HEK293T (cell line): ENCODE results near the gene IFIT1B.
"Not testable (repeated sequence)": the region's sequence is repeated elsewhere in the genome, so short reads cannot be mapped to it uniquely, and the experiment has no call there.

ENCODE experiments used
- CTCF ChIA-PET: fragments of 350-600 bp; formaldehyde crosslinking; extraction: SDS; loops from one replicate; lab custom pipeline; 2021; ENCODE audit warnings: antibody characterized with exemption, inconsistent platforms; lab: Yijun Ruan, JAX
- POLR2A ChIA-PET: fragments of 350-600 bp; formaldehyde crosslinking; extraction: SDS; loops from one replicate; lab custom pipeline; 2020; ENCODE audit warnings: antibody characterized with exemption, inconsistent platforms; lab: Yijun Ruan, JAX
- DNase-seq: peaks from one replicate; pipeline ENCODE4 v3.0.0; 2012; ENCODE audit warnings: mixed read lengths; ENCODE audit errors: extremely low spot score
- ARNT ChIP-seq: fragments of 450-650 bp; IDR thresholded peaks from 2 replicates; pipeline ENCODE4 v1.6.1; 2017; ENCODE audit warnings: mild to moderate bottlenecking
- CTBP1 ChIP-seq: fragments of 450-650 bp; IDR thresholded peaks from 2 replicates; pipeline ENCODE4 v1.6.1; 2016; ENCODE audit warnings: borderline replicate concordance
- ELF4 ChIP-seq: fragments of 450-650 bp; IDR thresholded peaks from 2 replicates; pipeline ENCODE4 v1.6.1; 2017; ENCODE audit warnings: antibody characterized with exemption
- FOXA1 ChIP-seq: fragments of 450-650 bp; IDR thresholded peaks from 2 replicates; pipeline ENCODE4 v1.6.1; 2016; ENCODE audit warnings: mild to moderate bottlenecking
- FOXK2 ChIP-seq: fragments of 450-650 bp; IDR thresholded peaks from 2 replicates; pipeline ENCODE4 v1.6.1; 2016; ENCODE audit warnings: mild to moderate bottlenecking
- FOXM1 ChIP-seq: fragments of 450-650 bp; IDR thresholded peaks from 2 replicates; pipeline ENCODE4 v1.6.1; 2017; ENCODE audit warnings: mild to moderate bottlenecking, borderline replicate concordance
- HDGF ChIP-seq: fragments of 450-650 bp; IDR thresholded peaks from 2 replicates; pipeline ENCODE4 v1.6.1; 2017; ENCODE audit warnings: antibody characterized with exemption, borderline replicate concordance
- L3MBTL2 ChIP-seq: fragments of 450-650 bp; conservative IDR thresholded peaks from 2 replicates; pipeline ENCODE4 v1.6.1; 2016; ENCODE audit warnings: mild to moderate bottlenecking
- LEF1 ChIP-seq: fragments of 450-650 bp; IDR thresholded peaks from 2 replicates; pipeline ENCODE4 v1.6.1; 2017; ENCODE audit warnings: mild to moderate bottlenecking, borderline replicate concordance
- SP1 ChIP-seq: fragments of 450-650 bp; IDR thresholded peaks from 2 replicates; pipeline ENCODE4 v1.6.1; 2017
- SUZ12 ChIP-seq: fragments of 450-650 bp; IDR thresholded peaks from 2 replicates; pipeline ENCODE4 v1.6.1; 2016; ENCODE audit warnings: mild to moderate bottlenecking
- TARDBP ChIP-seq: fragments of 450-650 bp; IDR thresholded peaks from 2 replicates; pipeline ENCODE4 v1.6.1; 2016

IFIT1B gene

GRCh38 chr10:89398003-89398749 is 20.3 kb downstream of the IFIT1B start:
- DNase-seq: no peak
- ChIA-PET CTCF (no interaction called here), POLR2A (no interaction called here)
- TF ChIP-seq ARNT: no peak
- TF ChIP-seq CTBP1: no peak
- no peak for TF ChIP-seq FOXM1
- TF ChIP-seq FOXK2: no peak
- TF ChIP-seq FOXA1: no peak
- TF ChIP-seq HDGF: no peak
- TF ChIP-seq SUZ12: no peak
- no peak for TF ChIP-seq ELF4

- DNase-seq: no peak
- TF ChIP-seq ARNT (no peak), FOXA1 (no peak), SUZ12 (no peak), SP1 (no peak), FOXK2 (no peak), LEF1 (no peak)
- POLR2A ChIA-PET: no interaction called here
- CTCF ChIA-PET: no interaction called here
These were observed 22.1 kb downstream of the IFIT1B start for GRCh38 chr10:89399956-89400355.

DNA sequence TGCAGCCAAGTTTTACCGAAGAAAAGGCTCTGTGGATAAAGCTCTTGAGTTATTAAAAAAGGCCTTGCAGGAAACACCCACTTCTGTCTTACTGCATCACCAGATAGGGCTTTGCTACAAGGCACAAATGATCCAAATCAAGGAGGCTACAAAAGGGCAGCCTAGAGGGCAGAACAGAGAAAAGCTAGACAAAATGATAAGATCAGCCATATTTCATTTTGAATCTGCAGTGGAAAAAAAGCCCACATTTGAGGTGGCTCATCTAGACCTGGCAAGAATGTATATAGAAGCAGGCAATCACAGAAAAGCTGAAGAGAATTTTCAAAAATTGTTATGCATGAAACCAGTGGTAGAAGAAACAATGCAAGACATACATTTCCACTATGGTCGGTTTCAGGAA is 25.2 kb downstream of the IFIT1B start:
- no peak for TF ChIP-seq ARNT
- CTCF ChIA-PET: no interaction called here
- no peak for DNase-seq
- POLR2A ChIA-PET: interaction anchor here (2.0 kb wide), 1 partner anchor 11 kb away, joined by 6 read pairs; the partner anchor contains the start of gene IFIT5

GRCh38 chr10:89404104-89405047 is 26.5 kb downstream of the IFIT1B start:
- ChIA-PET CTCF (interaction anchor here (0.6 to 0.7 kb wide), 4 partner anchors 8 to 1923 kb away, joined by 4 to 8 read pairs (median 6); no protein-coding TSS in a partner anchor), POLR2A (no interaction called here)
- no peak for DNase-seq
- TF ChIP-seq ARNT: no peak
- TF ChIP-seq FOXK2: no peak
- TF ChIP-seq SP1: no peak
- no peak for TF ChIP-seq ELF4
- TF ChIP-seq TARDBP: no peak
- no peak for TF ChIP-seq L3MBTL2
- no peak for TF ChIP-seq SUZ12
- TF ChIP-seq FOXM1: no peak
- no peak for TF ChIP-seq HDGF
- TF ChIP-seq FOXA1: no peak

DNA sequence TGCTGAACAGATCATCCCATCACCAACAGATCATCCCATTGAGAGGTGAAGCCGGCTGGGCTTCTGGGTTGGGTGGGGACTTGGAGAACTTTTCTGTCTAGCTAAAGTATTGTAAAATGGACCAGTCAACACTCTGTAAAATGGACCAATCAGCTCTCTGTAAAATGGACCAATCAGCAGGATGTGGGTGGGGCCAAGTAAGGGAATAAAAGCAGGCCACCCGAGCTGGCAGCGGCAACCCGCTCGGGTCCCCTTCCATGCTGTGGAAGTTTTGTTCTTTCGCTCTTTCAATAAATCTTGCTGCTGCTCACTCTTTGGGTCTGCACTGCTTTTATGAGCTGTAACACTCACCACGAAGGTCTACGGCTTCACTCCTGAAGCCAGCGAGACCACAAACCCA is 28.3 kb downstream of the IFIT1B start:
- CTCF ChIA-PET, POLR2A ChIA-PET, DNase-seq: not testable (repeated sequence)

DNA sequence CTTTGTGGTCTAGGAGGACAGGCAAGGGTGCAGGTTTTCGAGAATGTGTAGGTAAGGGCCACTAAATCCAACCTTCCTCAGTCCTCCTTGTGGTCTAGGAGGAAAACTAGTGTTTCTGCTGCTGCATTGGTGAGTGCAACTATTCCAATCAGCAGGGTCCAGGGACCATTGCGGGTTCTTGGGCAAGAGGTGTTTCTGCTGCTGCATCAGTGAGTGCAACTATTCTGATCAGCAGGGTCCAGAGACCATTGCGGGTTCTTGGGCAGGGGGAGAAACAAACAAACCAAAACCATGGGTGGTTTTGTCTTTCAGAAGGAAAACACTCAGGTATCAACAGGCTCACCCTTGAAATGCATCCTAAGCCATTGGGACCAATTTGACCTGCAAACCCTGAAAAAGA is 29.9 kb downstream of the IFIT1B start:
- CTCF ChIA-PET, DNase-seq, POLR2A ChIA-PET: not testable (repeated sequence)

DNA sequence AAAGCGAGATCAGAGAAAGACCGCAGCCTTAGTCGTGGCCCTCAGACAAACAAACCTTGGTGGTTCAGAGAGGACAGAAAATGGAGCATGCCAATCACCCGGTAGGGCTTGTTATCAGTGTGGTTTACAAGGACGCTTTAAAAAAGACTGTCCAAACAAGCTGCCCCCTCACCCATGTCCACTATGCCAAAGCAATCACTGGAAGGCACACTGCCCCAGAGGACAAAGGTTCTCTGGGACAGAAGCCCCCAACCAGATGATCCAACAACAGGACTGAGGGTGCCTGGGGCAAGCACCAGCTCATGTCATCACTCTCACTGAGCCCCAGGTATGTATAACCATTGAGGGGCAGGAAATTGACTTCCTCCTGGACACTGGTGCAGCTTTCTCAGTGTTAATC is 31.4 kb downstream of the IFIT1B start:
- POLR2A ChIA-PET, DNase-seq, CTCF ChIA-PET: not testable (repeated sequence)

- DNase-seq, CTCF ChIA-PET, POLR2A ChIA-PET: not testable (repeated sequence)
These were observed 32.7 kb downstream of the IFIT1B start for GRCh38 chr10:89410551-89410950.

DNA sequence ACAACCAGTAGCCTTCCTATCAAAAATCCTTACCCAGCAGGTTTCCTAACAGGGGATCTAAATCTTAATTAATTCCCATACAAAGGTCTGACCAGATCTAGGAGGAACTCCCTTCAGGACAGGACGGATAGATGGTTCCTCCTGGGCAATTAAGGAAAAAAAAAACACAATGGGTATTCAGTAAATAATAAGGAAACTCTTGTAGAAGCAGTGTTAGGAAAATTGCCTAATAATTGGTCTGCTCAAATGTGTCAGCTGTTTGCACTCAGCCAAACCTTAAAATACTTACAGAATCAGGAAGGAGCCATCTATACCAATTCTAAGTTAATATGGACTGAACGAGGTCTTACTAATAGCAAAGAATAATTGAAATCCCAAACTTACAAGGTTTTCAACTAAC is 33.3 kb downstream of the IFIT1B start:
- POLR2A ChIA-PET, CTCF ChIA-PET, DNase-seq: not testable (repeated sequence)

DNA sequence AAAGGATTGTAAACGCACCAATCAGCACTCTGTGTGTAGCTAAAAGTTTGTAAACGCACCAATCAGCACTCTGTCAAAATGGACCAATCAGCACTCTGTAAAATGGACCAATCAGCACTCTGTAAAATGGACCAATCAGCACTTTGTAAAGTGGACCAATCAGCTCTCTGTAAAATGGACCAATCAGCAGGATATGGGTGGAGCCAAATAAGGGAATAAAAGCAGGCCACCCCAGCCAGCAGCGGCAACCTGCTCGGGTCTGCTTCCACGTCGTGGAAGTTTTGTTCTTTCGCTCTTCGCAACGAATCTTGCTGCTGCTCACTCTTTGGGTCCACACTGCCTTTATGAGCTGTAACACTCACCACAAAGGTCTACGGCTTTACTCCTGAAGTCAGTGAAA is 34.4 kb downstream of the IFIT1B start:
- DNase-seq, POLR2A ChIA-PET: not testable (repeated sequence)
- CTCF ChIA-PET: interaction anchor here (0.9 kb wide), 1 partner anchor 9 kb away, joined by 4 read pairs; no protein-coding TSS in a partner anchor
